ENCODE results near the gene CCDC183.

CCDC183 gene

DNA sequence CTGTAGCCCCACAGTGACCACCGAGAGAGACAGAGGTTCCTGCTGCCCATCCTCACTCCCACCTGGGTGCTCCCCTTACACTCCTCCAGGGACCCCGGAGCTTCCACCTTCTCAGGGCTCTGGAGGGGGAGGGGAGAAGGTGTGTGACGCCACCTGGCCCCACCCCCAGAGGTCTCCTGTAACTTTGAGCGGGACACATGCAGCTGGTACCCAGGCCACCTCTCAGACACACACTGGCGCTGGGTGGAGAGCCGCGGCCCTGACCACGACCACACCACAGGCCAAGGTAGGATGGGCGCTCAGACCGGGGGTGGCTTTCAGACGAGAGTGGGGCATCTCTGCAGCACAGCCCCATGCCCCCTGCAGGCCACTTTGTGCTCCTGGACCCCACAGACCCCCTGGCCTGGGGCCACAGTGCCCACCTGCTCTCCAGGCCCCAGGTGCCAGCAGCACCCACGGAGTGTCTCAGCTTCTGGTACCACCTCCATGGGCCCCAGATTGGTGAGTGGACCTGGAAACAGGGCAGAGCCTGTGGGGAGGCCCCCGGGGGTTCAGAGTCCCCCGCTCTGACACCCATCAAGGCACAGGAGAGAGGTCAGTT, 60.5 kb downstream of the CCDC183 start:
- H3K27ac ChIP-seq = no peak overlapping the region
- DNase-seq (ENCODE audit: low read depth, low spot score) = no peak

DNA sequence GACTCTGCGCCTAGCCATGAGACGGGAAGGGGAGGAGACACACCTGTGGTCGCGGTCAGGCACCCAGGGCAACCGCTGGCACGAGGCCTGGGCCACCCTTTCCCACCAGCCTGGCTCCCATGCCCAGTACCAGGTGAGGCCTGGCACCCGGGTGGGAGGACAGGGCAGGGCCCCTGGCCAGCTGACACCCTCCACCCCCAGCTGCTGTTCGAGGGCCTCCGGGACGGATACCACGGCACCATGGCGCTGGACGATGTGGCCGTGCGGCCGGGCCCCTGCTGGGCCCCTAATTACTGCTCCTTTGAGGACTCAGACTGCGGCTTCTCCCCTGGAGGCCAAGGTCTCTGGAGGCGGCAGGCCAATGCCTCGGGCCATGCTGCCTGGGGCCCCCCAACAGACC, 61.0 kb downstream of the CCDC183 start:
- no peak for DNase-seq (ENCODE audit: low read depth, low spot score)
- H3K27ac ChIP-seq = no peak overlapping the region
